ENCODE data around the gene TMEM161A.
"Not testable (repeated sequence)": the region's sequence is repeated elsewhere in the genome, so short reads cannot be mapped to it uniquely, and the experiment has no call there.

The TMEM161A gene

GRCh38 chr19:19145281-19145680, 7.0 kb upstream of the TMEM161A start:
- H3K9me3 Mint-ChIP-seq: no peaks in the 10 kb centered on the region
- no peaks in the 10 kb centered on the region for H3K4me1 Mint-ChIP-seq
- H3K4me3 Mint-ChIP-seq: no peak overlapping the region
- no peak overlapping the region for H3K27ac Mint-ChIP-seq
- ATAC-seq (no peak), DNase-seq (ENCODE audit: low spot score in 2 of 2) (no peak)
- H3K36me3 Mint-ChIP-seq: peaks cover 15% of the 10 kb centered on the region

DNA sequence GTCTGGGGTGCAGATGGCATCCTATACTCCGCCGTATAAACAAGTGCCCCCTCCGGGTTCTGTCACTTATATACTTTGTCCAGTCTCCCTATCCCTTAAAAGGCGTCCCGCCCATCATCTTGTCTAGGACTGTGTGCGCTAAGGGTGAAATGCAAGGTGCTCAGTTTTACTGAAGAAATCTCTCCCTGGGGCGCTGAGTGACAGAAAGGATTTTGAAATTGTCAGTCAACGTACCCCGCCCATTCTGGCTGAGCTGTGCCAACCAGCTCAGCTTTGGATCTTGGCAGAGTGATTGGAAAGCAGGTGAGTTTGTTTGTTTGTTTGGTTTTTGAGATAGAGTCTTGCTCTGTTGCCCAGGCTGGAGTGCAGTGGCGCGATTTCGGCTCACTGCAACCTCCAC, 4.1 kb upstream of the TMEM161A start:
- Mint-ChIP-seq H3K4me1 (peaks cover 25% of the 10 kb centered on the region), H3K9me3 (no peaks in the 10 kb centered on the region), H3K36me3 (peaks cover 7% of the 10 kb centered on the region), H3K4me3 (no peak overlapping the region), H3K27ac (no peak overlapping the region)
- DNase-seq (ENCODE audit: low spot score in 2 of 2) (no peak), ATAC-seq (no peak)

- Mint-ChIP-seq H3K36me3 (peaks cover 7% of the 10 kb centered on the region), H3K9me3 (no peaks in the 10 kb centered on the region), H3K27ac (no peak overlapping the region), H3K4me1 (peaks cover 32% of the 10 kb centered on the region), H3K4me3 (no peak overlapping the region)
- ATAC-seq (no peak), DNase-seq (ENCODE audit: low spot score in 2 of 2) (no peak)
Observed at GRCh38 chr19:19140476-19140875, 2.2 kb upstream of the TMEM161A start.

- DNase-seq (ENCODE audit: low spot score in 2 of 2) (no peak), ATAC-seq (no peak)
- Mint-ChIP-seq H3K27ac (no peak overlapping the region), H3K4me1 (peaks cover 32% of the 10 kb centered on the region), H3K4me3 (no peak overlapping the region), H3K9me3 (no peaks in the 10 kb centered on the region), H3K36me3 (peaks cover 7% of the 10 kb centered on the region)
Observed at GRCh38 chr19:19139876-19140229, 1.6 kb upstream of the TMEM161A start.

DNA sequence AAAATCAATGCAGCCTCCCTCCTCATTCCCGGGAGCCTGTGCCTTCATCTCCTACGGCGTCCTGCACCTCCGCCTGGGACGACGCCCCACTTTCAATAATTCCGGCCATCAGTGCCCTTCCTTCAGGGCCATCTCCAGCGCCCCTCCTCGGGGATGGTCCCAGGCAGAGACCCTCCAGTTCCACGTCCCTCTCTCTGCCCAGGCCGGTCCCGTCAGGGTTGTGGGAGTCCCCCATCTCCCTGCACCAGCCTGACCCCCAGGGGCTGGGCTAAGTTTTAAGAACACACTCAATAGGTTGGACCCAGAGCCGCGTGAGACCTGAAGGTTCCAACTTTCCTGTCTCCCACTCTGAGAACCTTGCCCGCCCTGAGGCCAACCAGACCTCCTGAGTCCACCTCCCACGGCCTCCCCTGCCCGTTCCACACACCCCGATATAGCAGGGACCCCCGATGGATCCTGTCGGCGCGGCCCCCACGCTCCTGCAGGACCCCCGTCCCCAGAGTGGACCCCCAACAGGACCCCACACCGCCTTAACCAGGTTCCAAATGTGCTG, 646 bp downstream of the TMEM161A start:
- Mint-ChIP-seq H3K4me3 (peak overlapping the region; percentile 96), H3K36me3 (peaks cover 7% of the 10 kb centered on the region), H3K27ac (peak overlapping the region; percentile 98), H3K4me1 (peaks cover 32% of the 10 kb centered on the region), H3K9me3 (no peaks in the 10 kb centered on the region)
- no peak for ATAC-seq
- no peak for DNase-seq (ENCODE audit: low spot score in 2 of 2)

DNA sequence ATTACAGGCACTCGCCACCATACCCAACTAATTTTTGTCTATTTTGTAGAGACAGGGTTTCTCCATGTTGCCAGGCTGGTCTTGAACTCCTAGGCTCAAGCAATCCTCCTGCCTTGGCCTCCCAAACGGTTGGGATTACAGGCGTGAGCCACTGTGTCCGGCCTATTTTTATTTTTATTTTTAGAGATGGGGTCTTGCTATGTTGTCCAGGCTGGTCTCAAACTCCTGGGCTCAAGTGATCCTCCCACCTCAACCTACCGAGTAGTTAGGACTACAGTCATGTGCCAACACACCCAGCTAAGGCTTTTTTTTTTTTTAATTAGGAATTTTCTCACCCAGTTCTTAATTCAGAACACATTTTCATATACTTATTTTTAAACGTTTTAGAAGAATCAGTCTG, 2.6 kb downstream of the TMEM161A start:
- peaks cover 32% of the 10 kb centered on the region for H3K4me1 Mint-ChIP-seq
- ATAC-seq; H3K4me3 Mint-ChIP-seq; DNase-seq (ENCODE audit: low spot score in 2 of 2); H3K9me3 Mint-ChIP-seq; H3K36me3 Mint-ChIP-seq; H3K27ac Mint-ChIP-seq: not testable (repeated sequence)

GRCh38 chr19:19134687-19135158, 3.6 kb downstream of the TMEM161A start:
- H3K4me3 Mint-ChIP-seq: no peak overlapping the region
- no peak overlapping the region for H3K27ac Mint-ChIP-seq
- ATAC-seq (no peak), DNase-seq (ENCODE audit: low spot score in 2 of 2) (no peak)
- H3K4me1 Mint-ChIP-seq: peaks cover 30% of the 10 kb centered on the region
- H3K36me3 Mint-ChIP-seq: peaks cover 7% of the 10 kb centered on the region
- peaks cover 4% of the 10 kb centered on the region for H3K9me3 Mint-ChIP-seq

DNA sequence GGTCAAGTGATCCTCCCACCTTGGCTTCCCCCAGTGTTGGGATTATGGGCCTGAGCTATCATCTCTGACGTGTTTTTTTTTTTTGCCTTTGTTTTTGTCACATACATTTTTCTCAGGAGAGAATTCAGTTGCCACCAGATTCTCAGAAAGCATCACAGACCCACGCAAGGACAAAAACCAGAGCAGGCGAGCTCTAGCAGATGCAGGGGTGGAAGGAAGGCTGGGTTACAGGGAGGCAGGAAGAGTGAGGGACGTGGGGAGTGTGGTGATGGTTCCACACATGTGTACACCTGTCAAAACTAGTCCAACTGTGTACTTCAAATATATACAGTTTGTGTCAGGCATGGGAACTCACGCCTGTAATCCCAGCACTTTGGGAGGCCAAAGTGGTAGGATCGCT, 4.3 kb downstream of the TMEM161A start:
- Mint-ChIP-seq H3K9me3 (peaks cover 4% of the 10 kb centered on the region), H3K36me3 (peaks cover 15% of the 10 kb centered on the region), H3K27ac (no peak overlapping the region), H3K4me1 (peaks cover 23% of the 10 kb centered on the region), H3K4me3 (no peak overlapping the region)
- no peak for ATAC-seq
- no peak for DNase-seq (ENCODE audit: low spot score in 2 of 2)

DNA sequence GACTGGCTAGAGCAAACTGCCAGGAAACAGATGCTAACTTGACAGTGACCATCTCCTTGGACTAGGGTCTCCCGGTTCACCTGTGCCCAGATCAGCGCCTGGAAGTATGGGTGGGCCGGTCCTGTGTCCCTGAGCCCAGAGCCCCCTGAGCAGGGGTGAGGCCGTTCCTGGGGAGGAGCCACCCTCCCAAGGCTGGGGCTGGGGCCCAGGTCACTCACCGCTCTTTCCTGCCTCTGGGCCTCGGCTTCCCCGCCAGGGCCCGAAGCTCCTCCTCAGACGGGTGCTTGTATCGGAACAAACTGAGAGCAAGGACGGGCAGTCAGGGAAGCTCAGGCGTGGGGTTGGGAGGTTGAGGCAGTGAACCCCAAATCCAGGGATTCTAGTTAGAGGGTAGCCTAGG, 5.4 kb downstream of the TMEM161A start:
- no peak overlapping the region for H3K4me3 Mint-ChIP-seq
- peaks cover 13% of the 10 kb centered on the region for H3K4me1 Mint-ChIP-seq
- peaks cover 15% of the 10 kb centered on the region for H3K36me3 Mint-ChIP-seq
- ATAC-seq (no peak), DNase-seq (ENCODE audit: low spot score in 2 of 2) (no peak)
- H3K27ac Mint-ChIP-seq: no peak overlapping the region
- peaks cover 4% of the 10 kb centered on the region for H3K9me3 Mint-ChIP-seq

DNA sequence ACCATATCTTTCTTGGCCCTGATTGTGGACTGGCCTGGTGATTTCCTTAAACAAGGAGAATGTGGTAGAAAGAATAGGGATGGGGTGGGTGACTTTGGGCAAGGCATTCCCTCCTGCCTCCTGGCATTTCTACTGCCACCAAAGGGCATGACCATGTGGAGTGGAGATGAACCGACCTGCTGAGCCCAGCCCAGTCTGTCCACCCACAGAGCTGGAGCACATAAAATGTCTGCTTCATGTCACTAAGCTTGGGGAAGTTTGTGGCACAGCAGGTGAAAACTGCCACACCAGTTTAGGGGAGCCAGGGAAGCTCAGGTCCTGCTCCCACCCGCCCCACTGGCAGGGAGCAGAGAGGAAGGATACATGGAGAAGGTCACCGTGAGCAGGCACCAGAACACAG, 6.3 kb downstream of the TMEM161A start:
- no peak overlapping the region for H3K27ac Mint-ChIP-seq
- peaks cover 19% of the 10 kb centered on the region for H3K36me3 Mint-ChIP-seq
- DNase-seq (ENCODE audit: low spot score in 2 of 2): no peak
- H3K9me3 Mint-ChIP-seq: peaks cover 4% of the 10 kb centered on the region
- no peak overlapping the region for H3K4me3 Mint-ChIP-seq
- H3K4me1 Mint-ChIP-seq: peaks cover 4% of the 10 kb centered on the region
- ATAC-seq: no peak

- no peak overlapping the region for H3K4me3 Mint-ChIP-seq
- no peak overlapping the region for H3K27ac Mint-ChIP-seq
- H3K9me3 Mint-ChIP-seq: peaks cover 9% of the 10 kb centered on the region
Observed at GRCh38 chr19:19126102-19126501, 12.2 kb downstream of the TMEM161A start.

DNA sequence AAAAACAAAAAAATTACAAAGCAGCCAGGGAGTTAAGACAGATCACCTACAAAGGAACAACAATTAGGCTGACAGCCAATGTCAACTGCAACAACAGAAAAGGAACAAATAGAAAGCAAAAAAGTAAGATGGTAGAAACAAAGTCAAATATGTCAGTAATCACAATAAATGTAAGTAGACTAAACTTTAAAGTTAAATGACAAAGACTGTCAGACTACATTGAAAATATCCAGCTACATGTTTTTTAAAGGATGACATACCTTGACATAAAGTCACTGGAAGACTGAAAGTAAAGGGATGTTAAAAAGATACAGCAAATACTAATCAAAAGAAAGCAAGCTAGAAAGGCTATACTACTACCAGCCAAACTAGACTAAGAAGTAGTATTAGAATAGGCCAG, 14.9 kb downstream of the TMEM161A start:
- Mint-ChIP-seq H3K4me1 (no peaks in the 10 kb centered on the region), H3K27ac (no peak overlapping the region), H3K9me3 (peaks cover 9% of the 10 kb centered on the region), H3K4me3 (no peak overlapping the region), H3K36me3 (peaks cover 52% of the 10 kb centered on the region)
- ATAC-seq (no peak), DNase-seq (ENCODE audit: low spot score in 2 of 2) (no peak)

More at GRCh38 chr19:19126102-19126501, 12.2 kb downstream of the TMEM161A start:
- peaks cover 51% of the 10 kb centered on the region for H3K36me3 Mint-ChIP-seq
- ATAC-seq: no peak
- DNase-seq (ENCODE audit: low spot score in 2 of 2): no peak
- H3K4me1 Mint-ChIP-seq: no peaks in the 10 kb centered on the region

- no peak overlapping the region for H3K27ac Mint-ChIP-seq
- DNase-seq (ENCODE audit: low spot score in 2 of 2) (no peak), ATAC-seq (no peak)
- H3K36me3 Mint-ChIP-seq: peaks cover 48% of the 10 kb centered on the region
- H3K4me3 Mint-ChIP-seq: no peak overlapping the region
- peaks cover 9% of the 10 kb centered on the region for H3K9me3 Mint-ChIP-seq
- no peaks in the 10 kb centered on the region for H3K4me1 Mint-ChIP-seq
Observed at GRCh38 chr19:19122902-19123301, 15.4 kb downstream of the TMEM161A start.

GRCh38 chr19:19121371-19121770, 16.9 kb downstream of the TMEM161A start:
- DNase-seq (ENCODE audit: low spot score in 2 of 2) (no peak), ATAC-seq (no peak)
- H3K36me3 Mint-ChIP-seq: peaks cover 44% of the 10 kb centered on the region
- no peaks in the 10 kb centered on the region for H3K4me1 Mint-ChIP-seq
- no peak overlapping the region for H3K27ac Mint-ChIP-seq
- peaks cover 9% of the 10 kb centered on the region for H3K9me3 Mint-ChIP-seq
- no peak overlapping the region for H3K4me3 Mint-ChIP-seq

DNA sequence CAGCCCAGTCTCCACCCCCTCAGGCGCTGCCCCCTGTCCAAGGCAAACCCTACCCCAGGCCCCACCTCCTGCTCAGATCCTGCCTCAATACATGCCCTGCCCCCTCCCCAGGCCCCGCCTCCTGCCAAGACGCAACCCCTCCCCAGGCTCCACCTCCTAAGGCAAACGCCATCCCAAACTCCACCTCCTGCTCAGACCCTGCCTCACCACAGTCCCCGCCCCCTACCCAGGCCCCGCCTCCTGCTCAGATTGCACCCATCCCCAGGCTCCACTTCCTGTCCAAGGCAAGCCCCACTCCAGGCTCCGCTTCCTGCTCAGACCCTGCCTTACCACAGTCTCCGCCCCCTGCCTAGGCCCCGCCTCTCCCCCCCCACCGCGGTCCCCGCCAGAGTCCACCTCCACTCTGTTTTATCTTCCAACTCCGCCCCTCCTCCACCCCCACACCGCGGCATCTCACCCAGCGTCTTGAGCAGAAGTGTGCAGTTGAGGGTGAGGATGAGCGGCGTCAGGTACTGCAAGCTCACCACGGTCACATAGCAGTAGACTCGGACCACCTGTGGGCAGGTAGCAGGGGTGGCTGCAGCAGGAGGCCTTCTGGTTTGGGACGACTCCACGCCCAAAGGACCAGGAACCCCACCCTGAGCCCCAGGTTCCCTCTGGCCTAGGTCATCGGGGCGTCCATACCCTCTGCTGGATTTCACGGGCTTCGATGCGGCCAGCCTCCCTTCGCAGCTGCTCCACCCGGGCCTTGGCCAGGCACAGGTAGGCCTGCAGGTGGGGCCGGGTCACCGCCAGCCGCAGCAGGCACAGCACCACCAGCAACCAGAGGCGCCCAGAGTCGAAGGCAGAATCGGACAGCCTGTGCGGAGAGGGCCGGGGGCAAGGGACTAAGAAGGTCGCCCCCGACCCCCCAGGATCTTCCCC, 17.7 kb downstream of the TMEM161A start:
- H3K27ac Mint-ChIP-seq: no peak overlapping the region
- H3K4me1 Mint-ChIP-seq: no peaks in the 10 kb centered on the region
- peak; percentile 54 for ATAC-seq
- H3K9me3 Mint-ChIP-seq: peaks cover 9% of the 10 kb centered on the region
- H3K36me3 Mint-ChIP-seq: peaks cover 38% of the 10 kb centered on the region
- DNase-seq (ENCODE audit: low spot score in 2 of 2): no peak
- H3K4me3 Mint-ChIP-seq: no peak overlapping the region

Data from stimulated activated effector memory CD8-positive, alpha-beta T cell treated with anti-CD3 and anti-CD28 coated beads, Interleukin-12 subunit alpha, Interleukin-12 subunit beta, amount 100 ng/mL, for 72 hours (primary cell).